HEK293T (cell line): ENCODE results near the gene GATB.

Experiments used
- BHLHE40 ChIP-seq: fragments of 450-650 bp; IDR thresholded peaks from 2 replicates; pipeline ENCODE4 v1.6.1; 2016; ENCODE audit warnings: mild to moderate bottlenecking, moderate library complexity, borderline replicate concordance
- FOXA1 ChIP-seq: fragments of 450-650 bp; IDR thresholded peaks from 2 replicates; pipeline ENCODE4 v1.6.1; 2016; ENCODE audit warnings: mild to moderate bottlenecking
- FOXK2 ChIP-seq: fragments of 450-650 bp; IDR thresholded peaks from 2 replicates; pipeline ENCODE4 v1.6.1; 2016; ENCODE audit warnings: mild to moderate bottlenecking
- HDGF ChIP-seq: fragments of 450-650 bp; IDR thresholded peaks from 2 replicates; pipeline ENCODE4 v1.6.1; 2017; ENCODE audit warnings: antibody characterized with exemption, borderline replicate concordance
- L3MBTL2 ChIP-seq: fragments of 450-650 bp; conservative IDR thresholded peaks from 2 replicates; pipeline ENCODE4 v1.6.1; 2016; ENCODE audit warnings: mild to moderate bottlenecking
- ZNF384 ChIP-seq: fragments of 450-650 bp; IDR thresholded peaks from 2 replicates; pipeline ENCODE4 v1.6.1; 2016

DNA sequence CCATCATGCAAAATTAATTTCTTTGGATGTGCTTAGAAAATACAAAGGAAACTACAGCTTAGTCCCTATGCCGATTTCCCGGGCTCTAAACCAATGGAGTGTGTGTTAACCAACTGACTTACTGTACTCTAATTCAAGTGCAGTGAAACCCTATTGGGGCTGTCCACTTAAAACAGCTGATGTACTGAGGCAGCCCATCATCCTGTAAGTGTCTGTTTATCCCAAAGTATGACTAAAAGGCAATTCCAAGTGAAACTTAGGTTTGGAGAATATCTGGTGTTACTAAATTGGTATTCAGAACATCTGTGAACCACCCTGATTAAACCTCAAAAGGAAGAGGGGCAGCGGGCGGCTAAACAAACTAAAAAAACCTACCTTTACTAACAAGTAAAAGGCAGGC, 79.7 kb downstream of the GATB start:
- TF ChIP-seq BHLHE40 (no peak), HDGF (no peak), FOXA1 (no peak), L3MBTL2 (no peak), ZNF384 (no peak), FOXK2 (no peak)
